GM18868 (cell line): ENCODE data around the gene RIPOR2.
A peak's percentile ranks its signal among the peaks of the same experiment; 100 is the strongest.

Experiments used
- ATAC-seq: cut with Tn5 transposase; IDR thresholded peaks from one replicate; pipeline ENCODE4 v1.9.1; 2021; ENCODE audit warnings: mild to moderate bottlenecking, moderate library complexity; ENCODE audit not compliant: unreplicated experiment

RIPOR2 gene

DNA sequence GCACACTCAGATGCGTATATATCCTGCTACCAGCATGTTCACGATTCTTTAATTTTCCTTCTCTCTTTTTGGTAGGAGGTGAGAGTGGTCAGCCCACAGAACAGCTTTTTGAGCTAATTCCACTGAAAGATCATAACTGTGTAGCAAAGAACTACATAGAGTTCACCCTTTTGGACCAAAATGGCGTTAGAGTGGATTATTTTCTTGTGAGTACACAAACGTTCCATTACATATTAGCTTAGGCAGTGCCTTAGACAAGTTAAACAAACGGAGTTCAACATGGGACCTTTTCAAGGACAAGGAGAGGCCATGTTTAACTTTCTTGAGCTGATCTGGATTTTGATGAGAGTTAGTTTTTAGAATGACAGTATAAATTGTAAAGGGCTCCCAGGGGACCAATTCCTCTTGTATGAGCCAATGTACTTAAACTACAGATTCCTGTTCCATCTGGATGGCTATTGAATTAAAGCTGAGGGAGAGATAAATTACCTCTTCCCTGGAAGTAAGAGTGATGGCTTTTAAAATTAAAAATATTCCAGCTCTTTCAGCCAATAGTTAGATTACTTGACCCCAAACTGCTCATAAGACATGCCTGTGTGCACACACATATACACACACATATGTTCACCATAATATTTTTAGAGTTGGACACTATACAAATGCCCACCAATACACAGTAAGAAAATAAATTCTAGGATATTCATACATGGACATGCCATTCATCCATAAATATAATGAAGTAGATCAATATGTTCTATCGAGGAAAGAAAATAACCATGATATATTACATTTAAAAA is 111.4 kb downstream of the RIPOR2 start:
- ATAC-seq, result no peak

- ATAC-seq, result no peak
These were observed 112.6 kb downstream of the RIPOR2 start for GRCh38 chr6:24823185-24823584.

DNA sequence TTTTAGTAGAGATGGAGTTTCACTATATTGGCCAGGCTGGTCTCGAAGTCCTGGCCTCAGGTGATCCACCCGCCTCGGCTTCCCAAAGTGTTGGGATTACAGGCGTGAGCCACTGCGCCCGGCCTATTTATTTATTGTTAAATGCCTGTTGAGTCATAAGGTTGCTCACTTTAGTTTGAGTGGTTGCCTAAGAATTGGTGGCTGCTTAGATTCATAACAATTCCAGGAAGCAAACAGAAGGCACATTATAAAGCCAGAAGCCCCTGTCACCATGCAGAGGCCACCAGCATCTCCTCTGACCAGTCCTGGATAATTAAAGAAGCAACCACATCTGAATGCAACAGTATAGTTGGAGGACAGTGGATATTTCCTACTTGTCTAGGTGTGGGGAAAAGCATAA is 113.1 kb downstream of the RIPOR2 start:
- ATAC-seq, result no peak

- no peak for ATAC-seq
These were observed 113.8 kb downstream of the RIPOR2 start for GRCh38 chr6:24821860-24822444.

GRCh38 chr6:24818346-24818745 is 117.4 kb downstream of the RIPOR2 start:
- ATAC-seq, result no peak

DNA sequence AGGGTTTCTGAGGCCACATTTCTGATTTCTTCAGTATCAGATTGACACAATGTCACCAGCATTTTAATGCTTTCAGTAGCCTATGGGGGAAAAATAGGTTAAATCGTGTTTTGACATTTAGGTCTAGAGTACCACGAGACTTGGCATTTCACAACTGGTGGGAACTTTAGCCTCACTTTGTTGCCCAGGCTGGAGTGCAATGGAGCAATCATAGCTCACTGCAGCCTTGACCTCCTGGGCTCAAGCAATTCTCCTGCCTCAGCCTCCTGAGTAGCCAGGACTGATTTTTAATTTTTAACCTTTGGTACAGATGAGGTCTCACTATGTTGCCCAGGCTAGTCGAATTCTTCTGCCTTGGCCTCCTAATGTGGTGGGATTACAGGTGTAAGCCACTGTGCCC is 126.0 kb downstream of the RIPOR2 start:
- no peak for ATAC-seq

GRCh38 chr6:24807584-24807983 is 128.2 kb downstream of the RIPOR2 start:
- ATAC-seq, result no peak

- ATAC-seq, result no peak
These were observed 133.3 kb downstream of the RIPOR2 start for GRCh38 chr6:24802271-24803059.

DNA sequence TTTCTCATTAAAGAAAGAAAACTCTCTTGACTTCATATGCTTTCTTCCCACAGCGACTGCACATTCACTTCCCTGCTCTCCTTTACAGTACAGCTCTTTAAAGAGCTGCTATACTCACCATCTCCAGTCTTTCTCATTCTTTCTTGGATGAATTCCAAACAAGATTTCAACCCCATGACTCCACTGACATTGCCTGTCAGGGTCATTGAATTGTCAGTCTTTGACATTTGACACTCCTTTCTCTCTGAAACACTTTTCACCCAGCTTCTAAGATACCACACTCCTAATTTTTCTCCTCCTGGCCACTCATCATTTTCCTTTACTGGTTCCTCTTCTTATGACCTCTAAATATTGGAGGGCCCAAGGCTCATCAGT is 136.2 kb downstream of the RIPOR2 start:
- ATAC-seq, result no peak

- ATAC-seq, result no peak
These were observed 136.8 kb downstream of the RIPOR2 start, which contains the start of gene ARMH2 for GRCh38 chr6:24798740-24799540. Gene ARMH2, minus strand, starts transcription at chr6:24798917. Its CDS starts 60 bp downstream, at chr6:24798857.

GRCh38 chr6:24797596-24798216 is 138.1 kb downstream of the RIPOR2 start:
- no peak for ATAC-seq

DNA sequence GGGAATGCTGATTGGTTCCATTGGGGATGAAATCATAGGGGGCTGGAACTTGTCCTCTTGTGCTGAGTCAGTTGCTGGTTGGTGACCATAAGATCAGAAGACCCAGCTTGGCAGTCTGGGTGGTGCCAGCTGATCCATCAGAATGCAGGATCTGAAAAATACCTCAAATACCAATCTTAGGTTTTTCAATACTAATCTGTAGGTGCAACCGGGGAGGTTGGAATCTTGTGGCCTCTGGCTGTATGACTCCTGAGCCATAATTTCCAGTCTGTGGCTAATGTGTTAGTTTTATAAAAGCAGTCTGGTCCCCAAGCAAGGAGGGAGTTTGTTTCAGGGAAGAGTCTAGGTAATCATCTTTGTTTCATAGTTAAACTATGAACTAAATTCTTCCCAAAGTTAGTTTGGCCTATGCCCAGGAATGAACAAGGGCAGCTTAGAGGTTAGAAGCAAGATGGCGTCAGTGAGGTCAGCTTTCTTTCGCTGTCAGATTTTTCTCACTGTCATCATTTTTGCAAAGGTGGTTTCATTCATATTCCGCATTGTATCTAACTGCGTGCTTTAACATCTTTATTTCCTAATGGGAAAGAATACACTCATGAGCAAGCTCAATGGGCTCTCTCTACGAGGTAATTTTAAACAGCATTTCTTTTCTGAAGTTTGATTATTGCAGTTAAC is 139.0 kb downstream of the RIPOR2 start:
- ATAC-seq, result no peak

- ATAC-seq, result no peak
These were observed 140.7 kb downstream of the RIPOR2 start for GRCh38 chr6:24795106-24795505.

GRCh38 chr6:24788031-24788665 is 147.6 kb downstream of the RIPOR2 start:
- no peak for ATAC-seq

DNA sequence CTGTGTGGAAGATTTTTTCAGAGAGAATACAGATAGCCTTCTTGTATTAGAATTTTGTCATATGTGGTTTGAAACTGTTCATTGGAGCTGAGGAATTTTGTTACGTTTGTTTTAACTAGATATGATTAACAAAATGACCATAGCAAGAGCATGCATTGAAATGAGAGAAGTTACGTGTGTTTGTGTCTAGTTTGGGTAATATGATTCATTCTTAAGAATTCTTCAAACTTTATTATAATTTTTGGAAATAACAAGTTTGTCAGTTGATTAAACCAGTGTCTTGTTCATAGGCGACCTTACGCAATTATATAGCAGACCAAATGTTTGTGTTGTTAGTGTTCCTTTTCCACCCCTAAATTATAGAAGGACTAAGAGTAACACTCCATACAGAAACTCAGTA is 155.6 kb downstream of the RIPOR2 start:
- no peak for ATAC-seq

DNA sequence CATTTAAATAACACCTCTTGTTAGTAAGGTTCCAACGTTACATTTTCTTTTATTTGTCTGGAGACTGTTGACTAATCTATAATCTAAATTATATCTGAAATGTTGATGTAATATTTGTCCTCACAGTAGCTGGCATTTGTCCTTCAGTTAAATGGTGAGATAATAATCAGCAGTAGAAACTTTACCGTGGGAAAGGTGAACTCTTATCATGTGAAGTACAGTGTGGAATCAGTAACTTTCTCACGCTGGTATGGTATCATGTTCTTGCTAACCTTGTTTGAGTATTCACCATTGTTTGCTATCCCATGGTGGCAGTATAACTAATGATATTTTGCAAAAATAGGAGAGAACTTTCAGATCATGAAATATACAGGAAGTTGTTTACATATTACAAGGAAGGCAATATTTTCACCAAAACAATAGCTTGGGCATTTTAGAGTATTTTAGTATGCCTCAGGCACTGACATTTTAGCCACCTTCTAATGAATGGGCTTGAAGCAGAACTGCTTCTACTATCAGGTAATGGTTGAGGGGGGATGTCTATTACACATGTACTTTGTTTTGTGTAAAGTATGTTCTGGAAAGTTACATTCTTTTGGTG is 156.2 kb downstream of the RIPOR2 start:
- ATAC-seq, result peak; percentile 38

DNA sequence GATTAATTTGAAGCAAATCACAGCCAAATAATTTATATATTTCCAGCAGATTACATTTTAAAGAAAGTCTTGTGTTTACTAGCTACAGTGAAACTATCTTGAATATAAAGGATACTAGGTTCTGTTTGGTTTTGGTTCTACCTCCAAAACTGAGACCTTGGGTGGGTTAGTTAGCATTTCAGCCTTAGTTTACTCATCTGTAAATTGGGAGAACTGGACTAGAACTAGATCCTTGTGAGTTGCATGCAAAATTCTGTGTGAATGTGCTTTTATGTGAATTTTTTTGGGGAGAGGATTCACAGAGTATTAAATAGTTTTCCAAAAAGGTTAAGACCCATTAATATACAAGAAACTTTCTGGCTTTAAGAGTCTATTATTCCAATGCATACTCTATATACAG is 156.9 kb downstream of the RIPOR2 start:
- no peak for ATAC-seq

GRCh38 chr6:24778121-24778520 is 157.6 kb downstream of the RIPOR2 start:
- no peak for ATAC-seq

DNA sequence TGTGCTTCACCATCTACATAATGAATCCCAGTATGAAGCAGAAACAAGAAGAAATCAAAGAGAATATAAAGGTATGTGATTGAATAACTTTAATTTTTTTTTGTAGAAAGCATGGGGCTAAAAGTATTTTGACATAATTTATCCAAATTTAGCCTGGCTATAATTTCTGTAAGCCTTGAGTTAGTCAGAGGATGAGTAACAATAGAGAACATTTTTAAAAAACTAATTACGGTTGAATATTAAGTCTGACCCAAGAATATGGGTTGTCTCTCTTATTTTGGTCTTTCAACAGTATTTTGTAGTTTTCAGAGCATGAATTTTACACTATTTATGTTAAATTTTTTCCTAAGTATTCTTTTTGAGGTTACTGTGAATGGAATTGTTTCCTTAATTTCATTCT is 158.5 kb downstream of the RIPOR2 start:
- ATAC-seq, result no peak
